GM12891 (cell line): ENCODE data around the gene POLR1A.

Experiments used
- DNase-seq: peaks from one replicate; pipeline ENCODE4 v3.0.0; 2011; ENCODE audit warnings: low spot score; ENCODE audit not compliant: insufficient read length
- FAIRE-seq: peaks from 2 replicates; lab custom pipeline; 2011; peaks lifted over from hg19 to GRCh38; lab: Jason Lieb, UNC
- PAX5 ChIP-seq: IDR thresholded peaks from 2 replicates; pipeline ENCODE4 v1.6.1; 2011; ENCODE audit warnings: low read length, moderate library complexity, mild to moderate bottlenecking; ENCODE audit not compliant: insufficient read depth, severe bottlenecking
- POLR2A ChIP-seq: IDR thresholded peaks from 2 replicates; pipeline ENCODE4 v1.6.1; 2011; ENCODE audit warnings: low read depth, low read length, control low read depth
- POLR2AphosphoS5 ChIP-seq: IDR thresholded peaks from 2 replicates; pipeline ENCODE4 v1.6.1; 2011; ENCODE audit warnings: low read depth, low read length, control low read depth
- POU2F2 ChIP-seq: IDR thresholded peaks from 2 replicates; pipeline ENCODE4 v1.6.1; 2011; ENCODE audit warnings: low read depth, mild to moderate bottlenecking, control low read depth, low read length, moderate library complexity
- SPI1 ChIP-seq: IDR thresholded peaks from 2 replicates; pipeline ENCODE4 v1.6.1; 2011; ENCODE audit warnings: low read depth, low read length, control low read depth
- TAF1 ChIP-seq: IDR thresholded peaks from 2 replicates; pipeline ENCODE4 v1.6.1; 2011; ENCODE audit warnings: low read depth, low read length, control low read depth

POLR1A gene

DNA sequence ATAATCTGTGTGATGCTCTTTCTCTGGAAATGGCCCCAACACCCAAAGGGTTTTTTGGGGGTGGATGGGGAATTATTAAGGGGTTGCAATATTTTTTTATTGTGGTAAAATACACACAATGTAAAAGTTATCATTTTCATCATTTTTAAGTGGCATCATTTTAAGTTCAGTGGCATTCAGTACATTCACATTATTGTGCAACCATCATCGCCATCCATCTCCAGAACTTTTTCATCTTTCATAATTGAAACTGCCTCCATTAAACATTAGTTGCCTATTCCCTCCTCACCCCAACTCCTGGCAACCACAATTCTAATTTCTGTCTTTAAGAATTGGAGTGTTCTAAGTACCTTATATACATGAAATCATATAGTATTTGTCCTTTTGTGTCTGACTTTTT, 90.0 kb downstream of the POLR1A start:
- DNase-seq (no peak), FAIRE-seq (no peak)
- TF ChIP-seq POLR2A: no peak
- no peak for TF ChIP-seq TAF1
- TF ChIP-seq POU2F2: no peak
- no peak for TF ChIP-seq POLR2AphosphoS5
- no peak for TF ChIP-seq PAX5
- no peak for TF ChIP-seq SPI1

DNA sequence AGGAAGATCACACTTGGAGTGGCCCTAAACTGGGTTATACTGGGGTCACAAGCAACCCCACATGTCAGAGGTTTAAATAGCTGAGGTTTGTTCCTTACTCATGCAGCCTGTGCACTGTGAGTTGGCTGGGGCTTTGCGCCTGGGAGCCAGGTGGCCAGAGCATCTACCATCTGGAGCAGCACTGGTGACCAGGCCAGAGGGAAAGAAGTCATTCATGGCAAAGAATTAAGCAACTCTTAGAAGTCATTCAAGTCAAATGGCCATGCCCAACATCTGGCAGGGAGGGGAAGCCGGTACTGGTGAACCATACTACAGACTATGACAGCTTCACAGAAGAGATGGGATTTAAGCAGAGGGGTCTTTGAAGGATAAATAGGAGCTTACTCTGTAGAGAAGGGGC, 90.7 kb downstream of the POLR1A start:
- no peak for DNase-seq
- TF ChIP-seq PAX5: no peak
- no peak for TF ChIP-seq SPI1
- no peak for TF ChIP-seq POLR2AphosphoS5
- no peak for FAIRE-seq

DNA sequence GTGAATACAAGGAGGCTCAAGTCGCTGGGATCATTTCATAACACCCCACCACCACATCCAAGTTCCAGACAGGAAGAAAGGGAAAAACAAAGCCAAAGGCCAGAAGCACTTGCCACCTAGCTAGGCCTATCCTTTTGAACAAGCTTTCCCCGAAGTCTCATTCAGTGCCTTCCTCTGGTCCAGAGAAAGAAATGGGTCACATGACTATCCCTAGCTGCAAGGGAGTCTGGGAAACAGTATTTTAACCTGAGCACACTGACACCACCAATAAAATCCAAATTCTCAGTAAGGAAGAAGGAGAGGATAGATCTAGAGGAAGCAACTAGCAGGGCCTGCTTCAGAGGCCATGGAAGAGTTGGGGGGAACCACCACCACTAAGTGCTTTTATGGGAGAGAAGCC, 91.2 kb downstream of the POLR1A start:
- TF ChIP-seq TAF1 (no peak), PAX5 (no peak), POLR2A (no peak), POLR2AphosphoS5 (no peak), POU2F2 (no peak), SPI1 (no peak)
- DNase-seq: no peak
- no peak for FAIRE-seq

DNA sequence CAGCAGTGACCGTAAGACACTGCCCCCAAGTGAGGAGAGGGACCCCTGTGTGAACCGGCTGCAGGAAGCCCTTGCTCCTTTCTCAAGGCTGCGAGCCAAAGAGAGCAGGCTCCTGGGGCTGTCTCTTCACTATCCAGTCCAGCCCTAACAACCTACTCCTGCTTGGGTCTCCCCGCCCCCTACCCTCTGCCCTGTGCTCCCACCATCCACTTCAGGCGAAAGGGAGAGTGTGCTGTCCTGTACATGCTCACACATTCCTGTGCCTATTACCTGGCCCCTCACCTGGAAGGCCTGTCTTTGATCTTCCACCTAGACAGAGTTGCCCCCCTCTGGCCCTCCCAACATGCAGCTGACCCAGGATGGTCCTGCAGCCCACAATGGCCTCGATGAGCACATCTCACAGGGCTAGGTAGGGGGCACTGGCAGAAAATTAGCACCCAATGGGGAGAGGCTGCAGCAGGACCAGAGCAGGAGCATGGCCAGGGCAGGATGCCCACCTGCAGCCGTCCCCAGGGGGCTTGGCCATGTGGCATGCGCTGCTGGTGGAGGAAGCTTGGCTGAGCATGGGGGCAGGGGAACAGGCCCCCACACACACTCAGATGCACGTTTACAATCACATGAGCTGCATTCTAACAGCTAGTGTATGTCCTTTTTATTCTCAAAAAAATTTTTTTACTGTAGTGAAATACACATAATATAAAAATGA, 93.5 kb downstream of the POLR1A start:
- TF ChIP-seq TAF1 (no peak), POLR2AphosphoS5 (no peak), POLR2A (no peak), PAX5 (no peak), SPI1 (no peak), POU2F2 (no peak)
- DNase-seq (no peak), FAIRE-seq (no peak)

DNA sequence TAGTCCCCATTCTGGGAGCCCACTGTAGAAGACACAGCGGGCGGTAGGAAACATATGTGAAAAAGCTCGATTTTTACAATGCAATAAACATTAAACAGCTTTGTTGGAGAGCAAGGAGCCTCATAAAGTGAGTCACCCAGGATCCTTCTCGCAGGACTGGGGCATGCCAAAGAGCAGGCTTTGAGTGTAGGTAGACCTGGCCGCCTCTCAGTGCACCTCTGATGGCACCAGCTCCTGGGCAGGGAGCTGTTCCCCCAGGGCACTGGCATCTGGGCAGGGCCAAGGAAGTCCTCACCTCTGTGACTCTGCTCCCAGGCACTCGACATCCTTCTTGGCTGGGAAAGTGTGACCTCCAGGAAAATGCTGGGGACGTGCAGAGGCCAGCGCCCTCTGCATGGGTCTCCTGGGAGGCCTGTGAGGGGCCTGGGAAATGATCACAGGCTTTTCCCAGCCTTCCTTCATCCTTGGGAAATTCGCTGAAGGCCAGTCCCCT, 94.2 kb downstream of the POLR1A start:
- TF ChIP-seq SPI1 (no peak), POU2F2 (no peak), PAX5 (no peak), POLR2AphosphoS5 (no peak), TAF1 (no peak), POLR2A (no peak)
- FAIRE-seq (no peak), DNase-seq (no peak)

DNA sequence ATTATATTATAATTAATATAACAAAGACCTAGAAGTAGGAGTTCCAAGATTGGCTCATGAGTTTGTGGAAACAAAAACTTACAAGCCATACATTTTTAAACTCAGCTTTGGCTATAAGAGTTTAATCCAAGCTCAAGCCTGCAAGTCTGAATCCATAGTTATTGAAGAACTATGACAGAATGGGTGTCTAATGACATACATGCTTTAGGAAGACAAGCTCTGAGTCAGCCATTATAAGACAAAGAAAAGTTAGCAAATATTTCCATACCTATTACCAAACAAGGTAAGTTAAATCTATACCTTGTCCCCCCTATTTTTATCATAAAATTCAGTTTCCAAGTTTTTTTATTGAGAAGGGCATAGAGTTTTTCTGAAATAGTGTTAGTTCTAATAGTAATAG, 95.6 kb downstream of the POLR1A start:
- no peak for DNase-seq
- FAIRE-seq: no peak
- TF ChIP-seq POLR2AphosphoS5 (no peak), SPI1 (no peak), TAF1 (no peak), POU2F2 (no peak), PAX5 (no peak), POLR2A (no peak)

- DNase-seq (no peak), FAIRE-seq (no peak)
- TF ChIP-seq PAX5 (no peak), TAF1 (no peak), POLR2A (no peak), POU2F2 (no peak), SPI1 (no peak), POLR2AphosphoS5 (no peak)
Measured at GRCh38 chr2:86006524-86006923, 99.2 kb downstream of the POLR1A start.

GRCh38 chr2:86003967-86004366, 101.7 kb downstream of the POLR1A start:
- TF ChIP-seq PAX5 (no peak), POLR2A (no peak), POLR2AphosphoS5 (no peak), TAF1 (no peak), SPI1 (no peak), POU2F2 (no peak)
- DNase-seq: no peak
- FAIRE-seq: no peak

DNA sequence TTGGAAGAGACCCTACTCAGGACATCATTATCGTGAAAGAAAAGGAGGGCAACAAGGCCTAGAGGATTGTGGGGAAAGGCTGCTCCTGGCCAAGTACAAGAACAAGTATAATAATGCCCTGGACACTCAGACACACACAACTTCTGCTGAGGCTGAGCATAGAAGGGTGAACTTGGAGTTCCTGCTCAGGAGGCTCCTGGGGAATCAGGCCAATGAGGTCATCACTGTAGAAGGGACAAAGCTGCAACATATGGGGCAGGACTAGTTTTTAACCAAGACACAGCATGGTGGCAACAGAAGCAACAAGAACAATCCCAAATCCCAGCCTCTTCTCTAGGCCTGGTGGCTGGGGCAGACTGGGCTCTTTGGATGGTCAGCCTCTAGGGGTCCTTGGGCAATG, 102.6 kb downstream of the POLR1A start:
- FAIRE-seq (no peak), DNase-seq (no peak)
- TF ChIP-seq POU2F2 (no peak), TAF1 (no peak), POLR2AphosphoS5 (no peak), POLR2A (no peak), PAX5 (no peak)

DNA sequence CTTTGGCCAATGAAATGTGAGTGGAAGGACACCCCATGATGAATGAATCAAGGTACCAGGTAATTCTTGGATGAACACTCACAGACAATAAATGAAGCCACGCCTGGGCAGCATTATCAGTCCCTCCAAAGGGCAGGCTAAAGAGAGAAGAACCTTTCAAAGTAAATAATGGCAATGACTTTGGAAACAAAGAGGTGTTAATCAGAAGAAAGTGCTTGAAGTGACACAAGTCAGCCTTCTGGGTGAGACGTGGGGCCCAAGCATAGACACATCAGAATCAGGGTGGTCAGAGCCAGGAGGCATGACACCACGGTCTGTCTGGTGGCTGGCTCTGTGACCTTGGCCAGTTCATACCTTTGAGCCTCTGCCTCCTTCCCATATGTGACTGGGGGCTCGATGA, 103.3 kb downstream of the POLR1A start:
- FAIRE-seq (no peak), DNase-seq (no peak)
- TF ChIP-seq POLR2A (no peak), TAF1 (no peak), SPI1 (no peak), POU2F2 (no peak), PAX5 (no peak), POLR2AphosphoS5 (no peak)
